ENCODE measurements around the gene NPR3. TPM values are rescaled to one million over a fixed set of nuclear protein-coding genes. Genes with fewer than 3 reads are reported as not detected.

Gene NPR3
- total RNA-seq, 1 donor from 2014 or later: 1.1 TPM

- no peak for FAIRE-seq
- Mint-ChIP-seq H3K4me1 (ENCODE audit: low read depth, unreplicated experiment) (peaks cover 4% of the 10 kb centered on the region), H3K27me3 (ENCODE audit: low read depth, unreplicated experiment) (peaks cover 11% of the 10 kb centered on the region)
Observed at GRCh38 chr5:32770444-32770843, 59.3 kb downstream of the NPR3 start.

GRCh38 chr5:32771037-32771436, 59.9 kb downstream of the NPR3 start:
- no peak for TF ChIP-seq CTCF (IDR thresholded peaks at IDR 0.05; ENCODE audit: insufficient read depth, low read depth, low read length)
- no peak for TF ChIP-seq EZH2 (IDR thresholded peaks at IDR 0.05; ENCODE audit: insufficient read depth, low read length)
- no peaks in the 10 kb centered on the region for H3K9me3 ChIP-seq (ENCODE audit: insufficient read depth, low read depth, low read length)
- FAIRE-seq: no peak
- peaks cover 11% of the 10 kb centered on the region for H3K4me1 ChIP-seq (ENCODE audit: insufficient read depth, low read length)
- no peak overlapping the region for H2AFZ ChIP-seq (ENCODE audit: low read depth, low read length)
- Mint-ChIP-seq H3K4me3 (ENCODE audit: unreplicated experiment) (no peak overlapping the region), H3K36me3 (ENCODE audit: low read depth, unreplicated experiment) (peaks cover 1% of the 10 kb centered on the region), H3K4me1 (ENCODE audit: low read depth, unreplicated experiment) (peaks cover 4% of the 10 kb centered on the region), H3K27me3 (ENCODE audit: low read depth, unreplicated experiment) (peaks cover 11% of the 10 kb centered on the region), H3K9me3 (ENCODE audit: unreplicated experiment) (peaks cover 4% of the 10 kb centered on the region), H3K27ac (ENCODE audit: unreplicated experiment) (no peak overlapping the region)
- no peaks in the 10 kb centered on the region for H4K20me1 ChIP-seq (ENCODE audit: insufficient read depth, low read length)
- H3K36me3 ChIP-seq (ENCODE audit: insufficient read depth, low read length): no peaks in the 10 kb centered on the region
- H3K27me3 ChIP-seq (ENCODE audit: insufficient read depth, low read length): no peaks in the 10 kb centered on the region
- H3K4me2 ChIP-seq (ENCODE audit: low read length): no peak overlapping the region
- no peak overlapping the region for H3K4me3 ChIP-seq (ENCODE audit: insufficient read depth, low read depth, low read length)
- no peak overlapping the region for H3K27ac ChIP-seq (ENCODE audit: low read depth, low read length)
- H3K79me2 ChIP-seq (ENCODE audit: insufficient read depth, low read length): no peaks in the 10 kb centered on the region
- no peak overlapping the region for H3K9ac ChIP-seq (ENCODE audit: low read length)
- DNase-seq (ENCODE audit: low read depth): no peak

More at GRCh38 chr5:32770444-32770843, 59.3 kb downstream of the NPR3 start:
- Mint-ChIP-seq H3K27ac (ENCODE audit: unreplicated experiment) (no peak overlapping the region), H3K36me3 (ENCODE audit: low read depth, unreplicated experiment) (peaks cover 1% of the 10 kb centered on the region), H3K4me3 (ENCODE audit: unreplicated experiment) (no peak overlapping the region), H3K9me3 (ENCODE audit: unreplicated experiment) (peaks cover 4% of the 10 kb centered on the region)
- no peak overlapping the region for H3K4me2 ChIP-seq (ENCODE audit: low read length)
- no peaks in the 10 kb centered on the region for H4K20me1 ChIP-seq (ENCODE audit: insufficient read depth, low read length)
- DNase-seq (ENCODE audit: low read depth): no peak
- no peaks in the 10 kb centered on the region for H3K9me3 ChIP-seq (ENCODE audit: insufficient read depth, low read depth, low read length)
- no peak overlapping the region for H2AFZ ChIP-seq (ENCODE audit: low read depth, low read length)
- H3K9ac ChIP-seq (ENCODE audit: low read length): no peak overlapping the region
- no peaks in the 10 kb centered on the region for H3K79me2 ChIP-seq (ENCODE audit: insufficient read depth, low read length)
- peaks cover 11% of the 10 kb centered on the region for H3K4me1 ChIP-seq (ENCODE audit: insufficient read depth, low read length)
- no peak overlapping the region for H3K4me3 ChIP-seq (ENCODE audit: insufficient read depth, low read depth, low read length)
- H3K27me3 ChIP-seq (ENCODE audit: insufficient read depth, low read length): no peaks in the 10 kb centered on the region
- no peaks in the 10 kb centered on the region for H3K36me3 ChIP-seq (ENCODE audit: insufficient read depth, low read length)
- TF ChIP-seq CTCF (IDR thresholded peaks at IDR 0.05; ENCODE audit: insufficient read depth, low read depth, low read length) (no peak), EZH2 (IDR thresholded peaks at IDR 0.05; ENCODE audit: insufficient read depth, low read length) (no peak)
- H3K27ac ChIP-seq (ENCODE audit: low read depth, low read length): no peak overlapping the region

- peaks cover 11% of the 10 kb centered on the region for H3K27me3 Mint-ChIP-seq (ENCODE audit: low read depth, unreplicated experiment)
- H3K4me3 ChIP-seq (ENCODE audit: insufficient read depth, low read depth, low read length): no peak overlapping the region
- H3K4me2 ChIP-seq (ENCODE audit: low read length): no peak overlapping the region
- H3K9ac ChIP-seq (ENCODE audit: low read length): no peak overlapping the region
- H3K27ac Mint-ChIP-seq (ENCODE audit: unreplicated experiment): no peak overlapping the region
- no peak overlapping the region for H3K4me3 Mint-ChIP-seq (ENCODE audit: unreplicated experiment)
- H4K20me1 ChIP-seq (ENCODE audit: insufficient read depth, low read length): no peaks in the 10 kb centered on the region
- H2AFZ ChIP-seq (ENCODE audit: low read depth, low read length): no peak overlapping the region
- no peaks in the 10 kb centered on the region for H3K4me1 Mint-ChIP-seq (ENCODE audit: low read depth, unreplicated experiment)
- FAIRE-seq (no peak), DNase-seq (ENCODE audit: low read depth) (no peak)
- H3K79me2 ChIP-seq (ENCODE audit: insufficient read depth, low read length): no peaks in the 10 kb centered on the region
- peaks cover 1% of the 10 kb centered on the region for H3K36me3 Mint-ChIP-seq (ENCODE audit: low read depth, unreplicated experiment)
- no peaks in the 10 kb centered on the region for H3K27me3 ChIP-seq (ENCODE audit: insufficient read depth, low read length)
- peaks cover 12% of the 10 kb centered on the region for H3K9me3 Mint-ChIP-seq (ENCODE audit: unreplicated experiment)
- H3K4me1 ChIP-seq (ENCODE audit: insufficient read depth, low read length): no peaks in the 10 kb centered on the region
- TF ChIP-seq EZH2 (IDR thresholded peaks at IDR 0.05; ENCODE audit: insufficient read depth, low read length): no peak
- no peak for TF ChIP-seq CTCF (IDR thresholded peaks at IDR 0.05; ENCODE audit: insufficient read depth, low read depth, low read length)
- H3K36me3 ChIP-seq (ENCODE audit: insufficient read depth, low read length): no peaks in the 10 kb centered on the region
- no peak overlapping the region for H3K27ac ChIP-seq (ENCODE audit: low read depth, low read length)
- no peaks in the 10 kb centered on the region for H3K9me3 ChIP-seq (ENCODE audit: insufficient read depth, low read depth, low read length)
Observed at GRCh38 chr5:32773944-32774343, 62.8 kb downstream of the NPR3 start.

Measured in astrocyte (in vitro differentiated cells and primary cell).